ENCODE measurements around the gene RABL2A.
"Not testable (repeated sequence)": the region's sequence is repeated elsewhere in the genome, so short reads cannot be mapped to it uniquely, and the experiment has no call there.

The RABL2A gene

DNA sequence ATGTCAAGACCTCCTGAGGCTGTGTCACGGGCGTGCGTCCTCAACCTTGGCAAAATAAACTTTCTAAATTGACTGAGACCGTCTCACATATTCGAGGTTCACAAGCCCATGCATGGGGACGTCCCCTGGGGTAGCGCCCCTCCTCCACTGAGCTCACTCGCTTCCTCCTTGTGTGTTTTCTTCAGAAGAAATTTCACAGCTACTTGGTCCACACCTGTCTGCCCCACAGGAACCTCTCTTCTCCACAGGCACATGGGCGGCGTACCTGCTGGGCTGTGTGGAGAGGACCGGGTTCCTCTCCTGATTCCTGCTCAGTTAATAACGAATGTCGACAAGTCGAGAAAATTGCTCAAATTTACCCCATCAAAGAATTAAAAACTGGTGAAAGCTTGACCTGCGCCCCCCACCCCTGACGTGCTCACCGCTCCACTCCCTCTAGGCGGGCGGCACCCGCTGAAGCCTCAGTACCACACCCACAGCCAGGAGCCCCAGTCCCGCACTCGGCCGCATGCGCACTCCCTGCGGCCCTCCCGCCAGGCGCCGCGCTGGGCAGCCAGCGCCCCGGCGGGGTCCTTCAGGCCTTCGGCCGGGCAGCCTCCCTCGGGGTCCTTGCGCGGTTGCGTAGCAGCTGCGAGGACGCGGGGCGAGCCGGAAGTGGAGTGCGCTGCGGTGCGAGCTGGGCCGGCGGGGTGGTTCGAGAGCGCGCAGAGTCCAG, at the start of gene RABL2A:
Gene RABL2A (plus strand): TSS at position 651 of the 715 bp plus-strand sequence. CDS start 1,341 bp downstream, outside the sequence.
- DNase-seq: not testable (repeated sequence)

DNA sequence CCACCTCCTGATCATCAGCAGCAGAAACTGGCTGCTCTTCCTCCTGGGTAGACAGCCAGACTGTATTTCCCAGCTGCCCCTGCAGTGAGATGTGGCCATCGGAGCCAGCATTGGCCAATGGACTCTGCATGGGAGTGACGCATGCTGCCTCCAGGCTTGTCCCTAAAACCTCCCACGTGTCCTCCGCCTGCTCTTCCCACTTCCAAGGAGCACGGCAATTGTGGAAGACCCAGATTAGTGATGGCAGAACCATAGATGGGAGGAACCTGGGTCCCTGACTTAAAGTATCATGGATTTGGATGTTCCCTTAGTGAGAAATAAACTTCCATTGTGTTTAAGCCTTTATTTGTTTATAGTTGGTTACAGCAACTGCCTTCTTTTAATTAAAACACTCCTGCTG, 48.6 kb upstream of the RABL2A start:
- not testable (repeated sequence) for DNase-seq

DNA sequence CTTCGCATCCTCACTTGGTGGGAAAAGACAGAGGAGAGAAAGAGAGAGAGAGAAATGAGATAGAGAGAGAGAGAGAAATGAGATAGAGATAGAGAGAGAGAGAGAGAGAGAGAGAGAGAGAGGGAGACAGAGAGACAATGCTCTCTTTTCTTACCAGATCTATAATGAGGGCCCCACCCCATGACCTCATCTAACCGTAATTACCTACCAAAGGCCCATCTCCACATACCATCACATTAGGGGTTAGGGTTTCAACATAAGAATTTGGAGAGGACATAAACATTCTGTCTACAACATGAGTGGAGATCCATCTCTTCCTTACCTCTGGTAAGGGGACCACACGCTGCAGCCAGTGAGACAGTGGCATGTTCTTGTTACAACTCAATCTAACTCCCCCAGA, 44.6 kb upstream of the RABL2A start:
- DNase-seq: not testable (repeated sequence)

DNA sequence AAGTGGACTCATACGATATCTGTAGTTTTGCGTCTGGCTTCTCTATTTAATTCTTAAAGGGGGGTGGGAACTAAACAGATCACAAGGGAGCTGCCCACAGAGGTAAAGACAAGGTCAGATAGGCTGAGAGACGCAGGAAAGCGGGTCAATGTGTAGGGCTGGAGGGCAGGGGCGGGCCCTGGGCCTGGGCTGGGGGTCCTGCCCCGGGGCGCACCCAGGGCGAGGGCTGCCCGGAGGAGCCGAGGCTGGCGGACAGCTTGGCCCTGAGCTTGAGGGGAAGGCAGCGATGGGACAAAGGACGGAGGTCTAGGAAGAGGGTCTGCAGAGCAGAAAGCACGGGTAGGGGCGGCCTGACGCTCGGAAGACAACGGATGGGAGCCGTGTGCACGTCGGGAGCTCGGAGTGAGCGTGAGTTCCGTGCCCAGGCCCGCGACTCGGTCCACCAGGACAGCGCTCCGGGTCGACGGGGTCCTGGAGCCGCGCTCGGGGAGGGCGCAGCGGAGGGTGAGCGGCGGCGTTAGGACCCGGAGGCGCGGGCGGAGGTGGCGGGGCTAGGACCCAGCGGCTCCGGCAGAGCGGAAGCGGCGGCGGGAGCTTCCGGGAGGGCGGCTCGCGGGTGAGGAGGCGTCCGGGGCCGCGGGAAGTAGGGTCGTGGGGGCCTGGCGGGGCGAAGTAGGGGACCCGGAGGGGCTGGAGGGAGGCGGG, 43.4 kb upstream of the RABL2A start:
- DNase-seq: not testable (repeated sequence)

DNA sequence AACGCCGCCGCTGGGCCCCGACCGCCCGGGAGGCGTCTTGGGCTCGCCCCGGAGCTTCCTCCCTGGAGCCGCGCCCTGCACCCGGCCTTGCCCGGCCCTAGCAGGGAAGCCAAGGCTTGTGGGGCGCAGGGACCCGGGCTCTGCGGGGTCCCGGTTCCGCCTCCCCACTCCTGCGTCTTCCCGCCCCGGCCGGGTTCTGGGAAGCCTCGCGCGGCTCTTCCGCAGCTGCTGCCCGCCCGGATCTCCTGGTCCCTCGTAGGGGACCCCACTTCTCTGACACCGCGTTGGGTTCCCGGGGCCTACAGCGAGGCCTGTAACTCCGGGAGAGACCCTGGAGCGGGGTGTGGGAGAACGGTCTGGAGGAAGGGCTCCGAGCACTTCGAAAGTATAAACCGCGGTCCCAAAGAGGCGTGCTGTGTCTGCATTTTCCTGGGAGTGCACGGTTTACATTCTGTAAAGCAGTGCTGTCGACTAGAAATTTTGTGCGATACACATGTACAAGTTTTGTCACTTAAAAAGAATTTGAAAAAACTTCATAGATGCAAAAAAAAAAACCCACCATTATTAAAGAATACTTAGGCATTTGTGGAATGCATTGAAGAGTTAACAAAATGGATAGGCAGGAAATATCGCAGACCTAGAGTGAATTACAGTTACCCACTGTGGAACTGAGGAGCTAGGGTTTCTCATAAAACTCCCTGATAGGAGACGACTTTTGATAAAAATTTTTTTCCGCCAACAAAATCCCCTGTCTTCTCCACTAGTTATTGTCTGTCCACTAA, 42.6 kb upstream of the RABL2A start:
- DNase-seq: not testable (repeated sequence)

DNA sequence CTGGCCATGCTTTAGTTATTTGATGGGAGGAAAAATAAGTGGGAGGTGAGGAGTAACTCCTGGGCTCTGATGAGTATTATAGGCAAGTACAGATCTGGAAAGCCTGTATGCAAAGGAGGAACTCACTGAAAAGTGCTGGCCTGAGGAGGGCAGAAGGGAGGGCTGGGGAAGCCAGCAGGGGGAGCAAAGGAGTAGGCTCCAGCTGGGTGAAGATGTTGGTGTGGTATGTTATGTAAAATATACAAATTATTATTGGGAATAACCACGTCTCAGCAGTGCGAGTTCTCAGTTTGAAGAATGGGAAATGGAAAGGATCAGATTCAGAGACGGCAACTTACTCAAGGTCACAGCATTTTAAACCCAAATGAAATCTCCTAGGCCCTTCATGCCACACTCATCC, 39.9 kb upstream of the RABL2A start:
- not testable (repeated sequence) for DNase-seq

DNA sequence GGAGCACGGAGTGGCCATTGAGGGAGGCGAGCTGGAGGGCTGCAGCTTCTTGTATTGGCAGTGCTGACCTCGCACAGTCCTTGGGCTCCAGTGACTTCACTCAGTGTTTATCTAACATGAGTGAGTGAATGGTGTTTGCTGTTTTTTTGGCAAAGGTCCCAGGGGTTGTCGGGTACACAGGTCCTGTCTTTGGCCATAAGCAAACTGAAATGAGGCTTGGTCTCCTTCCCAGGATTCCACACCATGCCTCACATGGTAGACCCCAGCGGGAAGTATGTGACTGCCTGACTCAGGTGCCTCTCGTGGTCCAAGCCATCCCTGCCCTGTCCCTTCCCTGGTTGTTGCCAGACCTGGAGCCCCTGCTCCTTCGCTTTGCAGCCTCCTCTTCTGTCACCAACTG, 37.5 kb upstream of the RABL2A start:
- not testable (repeated sequence) for DNase-seq

DNA sequence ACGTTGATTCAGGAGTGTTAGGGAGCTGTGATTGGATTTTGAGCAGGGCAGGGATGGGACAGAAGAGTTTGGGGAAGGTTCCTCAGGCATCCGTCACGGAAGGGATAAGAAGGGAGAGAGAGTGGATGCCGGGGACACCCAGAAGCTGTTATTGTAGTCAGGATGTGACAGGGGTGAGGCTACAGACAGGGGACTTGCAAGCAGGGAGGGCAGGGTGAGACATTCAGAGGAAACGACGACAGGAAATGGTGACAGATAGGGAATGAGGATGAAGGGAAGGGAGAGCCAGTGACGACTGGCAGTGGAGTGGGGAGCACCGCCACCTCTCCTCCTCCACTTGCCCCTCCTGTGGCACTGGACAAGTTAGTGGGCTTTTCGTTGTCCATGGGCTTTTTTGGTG, 35.1 kb upstream of the RABL2A start:
- DNase-seq: not testable (repeated sequence)

DNA sequence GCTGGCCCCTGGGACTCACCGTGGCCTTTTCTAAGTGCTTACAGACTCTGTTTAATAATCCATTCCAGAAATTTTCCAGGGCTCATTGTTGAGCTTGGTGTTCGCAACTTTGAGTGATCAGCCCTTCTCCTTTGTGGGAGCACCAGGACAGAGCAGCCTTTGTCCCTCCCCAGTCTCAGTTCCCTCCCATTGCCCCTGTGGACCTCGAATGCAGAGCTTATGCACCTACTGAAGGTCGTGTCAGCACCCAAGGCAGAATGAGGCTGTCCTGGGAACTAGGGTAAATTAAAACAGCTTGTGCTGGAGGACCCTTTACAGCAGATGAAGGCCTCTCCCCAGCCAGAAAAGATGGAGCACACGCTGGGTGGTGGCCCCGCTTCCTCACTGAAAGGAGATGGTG, 33.8 kb upstream of the RABL2A start:
- not testable (repeated sequence) for DNase-seq

DNA sequence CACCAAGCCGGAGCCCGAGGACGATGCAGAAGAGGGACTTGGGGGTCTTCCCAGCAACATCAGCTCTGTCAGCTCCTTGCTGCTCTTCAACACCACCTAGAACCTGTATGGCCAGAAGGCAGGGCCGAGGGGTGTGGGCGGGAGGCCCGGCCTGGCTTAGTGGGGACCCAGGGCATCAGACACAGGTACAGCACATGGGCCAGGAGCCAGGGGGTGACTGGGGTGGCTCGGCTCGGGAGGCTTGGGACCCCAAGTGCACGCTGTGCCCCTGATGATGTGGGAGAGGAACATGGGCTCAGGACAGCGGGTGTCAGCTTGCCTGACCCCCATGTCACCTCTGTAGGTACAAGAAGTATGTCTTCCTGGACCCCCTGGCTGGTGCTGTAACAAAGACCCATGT, 31.3 kb upstream of the RABL2A start:
- not testable (repeated sequence) for DNase-seq

DNA sequence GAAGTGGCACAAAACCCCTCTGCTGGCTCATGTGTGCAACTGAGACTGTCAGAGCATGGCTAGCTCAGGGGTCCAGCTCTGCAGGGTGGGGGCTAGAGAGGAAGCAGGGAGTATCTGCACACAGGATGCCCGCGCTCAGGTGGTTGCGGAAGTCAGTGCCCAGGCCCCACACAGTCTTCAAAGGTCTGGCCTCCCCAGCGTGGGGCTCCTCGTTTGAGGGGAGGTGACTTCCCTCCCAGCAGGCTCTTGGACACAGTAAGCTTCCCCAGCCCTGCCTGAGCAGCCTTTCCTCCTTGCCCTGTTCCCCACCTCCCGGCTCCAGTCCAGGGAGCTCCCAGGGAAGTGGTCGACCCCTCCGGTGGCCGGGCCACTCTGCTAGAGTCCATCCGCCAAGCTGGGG, 29.9 kb upstream of the RABL2A start:
- not testable (repeated sequence) for DNase-seq

DNA sequence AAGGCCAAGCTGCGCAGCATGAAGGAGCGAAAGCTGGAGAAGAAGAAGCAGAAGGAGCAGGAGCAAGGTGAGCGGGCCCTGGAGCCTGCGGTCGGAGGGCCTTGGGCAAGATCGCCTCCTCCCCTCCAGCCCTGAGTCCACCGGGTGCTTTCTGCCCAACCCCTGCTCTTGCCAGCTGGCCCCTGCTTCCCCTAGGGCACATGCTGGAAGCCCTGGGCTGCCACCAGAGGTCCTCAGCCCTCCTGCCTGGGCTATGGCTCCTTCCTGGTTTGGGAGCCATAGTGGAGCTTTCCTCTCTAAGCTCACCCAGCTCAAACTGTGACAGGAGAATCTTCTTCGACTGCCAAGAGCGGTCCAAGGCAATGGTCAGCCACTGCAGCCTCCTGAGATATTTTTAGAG, 29.5 kb upstream of the RABL2A start:
- not testable (repeated sequence) for DNase-seq

DNA sequence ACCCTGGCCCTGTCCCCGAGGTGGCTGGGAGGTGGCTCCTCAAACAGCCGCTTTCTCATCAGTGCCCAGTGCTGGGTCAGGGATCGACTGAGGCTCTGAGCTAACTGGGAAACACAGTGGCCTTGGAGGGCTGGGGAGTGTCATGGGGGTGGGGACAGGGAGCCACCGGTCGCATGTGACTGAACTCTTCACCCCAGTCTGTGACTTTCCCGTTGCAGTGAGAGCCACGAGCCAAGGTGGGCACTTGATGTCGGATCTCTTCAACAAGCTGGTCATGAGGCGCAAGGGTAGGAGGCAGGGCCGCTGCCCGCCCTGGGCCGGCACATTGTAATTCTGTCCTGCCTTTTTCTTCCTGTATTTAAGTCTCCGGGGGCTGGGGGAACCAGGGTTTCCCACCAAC, 28.9 kb upstream of the RABL2A start:
- DNase-seq: not testable (repeated sequence)

DNA sequence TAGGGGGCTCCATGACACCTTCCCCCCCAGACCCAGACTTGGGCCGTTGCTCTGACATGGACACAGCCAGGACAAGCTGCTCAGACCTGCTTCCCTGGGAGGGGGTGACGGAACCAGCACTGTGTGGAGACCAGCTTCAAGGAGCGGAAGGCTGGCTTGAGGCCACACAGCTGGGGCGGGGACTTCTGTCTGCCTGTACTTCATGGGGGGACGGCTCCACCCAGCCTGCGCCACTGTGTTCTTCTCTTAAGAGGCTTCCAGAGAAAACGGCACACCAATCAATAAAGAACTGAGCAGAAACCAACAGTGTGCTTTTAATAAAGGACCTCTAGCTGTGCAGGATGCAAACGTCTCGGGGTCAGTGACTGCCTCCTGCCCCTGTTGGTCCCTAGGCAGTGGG, 28.3 kb upstream of the RABL2A start:
- not testable (repeated sequence) for DNase-seq

DNA sequence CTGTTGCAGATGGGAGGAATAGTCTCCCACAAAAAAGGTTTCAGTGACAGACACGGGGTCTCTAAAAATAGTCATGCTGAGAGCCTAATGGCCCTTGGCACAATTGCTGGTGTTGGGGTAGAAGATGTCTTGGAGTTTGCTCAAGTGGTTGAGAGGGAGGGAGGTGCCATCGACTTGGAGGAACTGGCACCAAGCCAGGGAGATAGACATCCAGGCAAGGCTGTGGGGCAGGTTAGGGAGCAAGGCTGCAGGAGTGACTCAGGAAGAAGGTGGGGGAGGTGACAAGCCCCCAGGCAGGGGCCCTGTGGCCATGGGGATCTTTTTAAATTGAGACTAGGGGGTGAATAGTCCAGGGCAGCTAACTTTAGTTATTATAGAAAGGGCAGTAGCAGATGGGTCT, 27.9 kb upstream of the RABL2A start:
- not testable (repeated sequence) for DNase-seq

DNA sequence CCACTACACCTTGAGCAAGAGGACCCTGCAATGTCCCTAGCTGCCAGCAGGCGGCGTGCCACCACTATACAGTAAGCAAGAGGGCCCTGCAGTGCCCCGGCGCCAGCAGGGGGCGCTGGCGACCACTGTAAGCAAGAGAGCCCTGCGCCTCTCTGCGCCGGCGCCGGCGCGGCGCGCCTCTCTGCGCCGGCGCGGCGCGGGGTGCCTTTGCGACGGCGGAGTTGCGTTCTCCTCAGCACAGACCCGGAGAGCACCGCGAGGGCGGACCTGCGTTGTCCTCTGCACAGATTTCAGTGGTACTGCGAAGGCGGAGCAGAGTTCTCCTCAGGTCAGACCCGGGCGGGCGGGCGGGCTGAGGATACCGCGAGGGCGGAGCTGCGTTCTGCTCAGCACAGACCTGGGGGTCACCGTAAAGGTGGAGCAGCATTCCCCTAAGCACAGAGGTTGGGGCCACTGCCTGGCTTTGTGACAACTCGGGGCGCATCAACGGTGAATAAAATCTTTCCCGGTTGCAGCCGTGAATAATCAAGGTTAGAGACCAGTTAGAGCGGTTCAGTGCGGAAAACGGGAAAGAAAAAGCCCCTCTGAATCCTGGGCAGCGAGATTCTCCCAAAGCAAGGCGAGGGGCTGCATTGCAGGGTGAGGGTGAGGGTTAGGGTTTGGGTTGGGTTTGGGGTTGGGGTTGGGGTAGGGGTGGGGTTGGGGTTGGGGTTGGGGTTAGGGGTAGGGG, 24.9 kb upstream of the RABL2A start:
- not testable (repeated sequence) for DNase-seq

DNA sequence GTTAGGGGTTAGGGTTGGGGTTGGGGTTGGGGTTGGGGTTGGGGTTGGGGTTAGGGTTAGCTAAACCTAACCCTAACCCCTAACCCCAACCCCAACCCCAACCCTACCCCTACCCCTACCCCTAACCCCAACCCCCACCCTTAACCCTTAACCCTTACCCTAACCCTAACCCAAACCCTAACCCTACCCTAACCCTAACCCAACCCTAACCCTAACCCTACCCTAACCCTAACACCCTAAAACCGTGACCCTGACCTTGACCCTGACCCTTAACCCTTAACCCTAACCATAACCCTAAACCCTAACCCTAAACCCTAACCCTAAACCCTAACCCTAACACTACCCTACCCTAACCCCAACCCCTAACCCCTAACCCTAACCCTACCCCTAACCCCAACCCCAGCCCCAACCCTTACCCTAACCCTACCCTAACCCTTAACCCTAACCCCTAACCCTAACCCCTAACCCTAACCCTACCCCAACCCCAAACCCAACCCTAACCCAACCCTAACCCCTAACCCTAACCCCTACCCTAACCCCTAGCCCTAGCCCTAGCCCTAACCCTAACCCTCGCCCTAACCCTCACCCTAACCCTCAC, 24.1 kb upstream of the RABL2A start:
- no peak for DNase-seq

DNA sequence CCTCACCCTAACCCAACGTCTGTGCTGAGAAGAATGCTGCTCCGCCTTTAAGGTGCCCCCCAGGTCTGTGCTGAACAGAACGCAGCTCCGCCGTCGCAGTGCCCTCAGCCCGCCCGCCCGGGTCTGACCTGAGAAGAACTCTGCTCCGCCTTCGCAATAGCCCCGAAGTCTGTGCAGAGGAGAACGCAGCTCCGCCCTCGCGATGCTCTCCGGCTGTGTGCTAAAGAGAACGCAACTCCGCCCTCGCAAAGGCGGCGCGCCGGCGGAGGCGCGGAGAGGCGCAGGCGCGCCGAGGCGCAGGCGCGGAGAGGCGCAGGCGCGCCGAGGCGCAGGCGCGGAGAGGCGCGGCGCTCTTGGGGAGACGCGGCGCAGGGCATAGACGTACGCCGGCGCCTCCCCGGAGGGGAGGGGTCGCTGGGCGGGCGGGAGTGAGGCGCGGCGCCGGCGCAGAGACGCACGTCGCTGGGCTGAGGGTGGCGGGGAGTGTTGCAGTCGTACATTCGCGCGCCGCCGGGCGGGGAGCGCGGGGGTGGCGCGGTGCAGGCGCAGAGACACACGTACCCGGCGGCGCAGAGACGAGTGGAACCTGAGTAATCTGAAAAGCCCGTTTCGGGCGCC, 23.5 kb upstream of the RABL2A start:
- DNase-seq: not testable (repeated sequence)

DNA sequence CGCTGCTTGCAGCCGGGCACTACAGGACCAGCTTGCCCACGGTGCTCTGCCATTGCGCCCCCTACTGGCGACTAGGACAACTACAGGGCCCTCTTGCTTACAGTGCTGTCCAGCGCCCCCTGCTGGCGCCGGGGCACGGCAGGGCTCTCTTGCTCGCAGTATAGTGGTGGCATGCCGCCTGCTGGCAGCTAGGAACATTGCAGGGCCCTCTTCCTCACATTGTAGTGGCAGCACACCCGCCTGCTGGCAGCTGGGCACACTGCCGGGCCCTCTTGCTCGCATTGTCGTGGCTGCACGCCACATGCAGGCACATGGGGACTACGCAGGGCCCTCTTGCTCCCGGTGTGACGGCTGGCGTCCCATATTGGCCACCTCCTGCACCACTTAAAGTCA, 23.0 kb upstream of the RABL2A start:
- DNase-seq: not testable (repeated sequence)

DNA sequence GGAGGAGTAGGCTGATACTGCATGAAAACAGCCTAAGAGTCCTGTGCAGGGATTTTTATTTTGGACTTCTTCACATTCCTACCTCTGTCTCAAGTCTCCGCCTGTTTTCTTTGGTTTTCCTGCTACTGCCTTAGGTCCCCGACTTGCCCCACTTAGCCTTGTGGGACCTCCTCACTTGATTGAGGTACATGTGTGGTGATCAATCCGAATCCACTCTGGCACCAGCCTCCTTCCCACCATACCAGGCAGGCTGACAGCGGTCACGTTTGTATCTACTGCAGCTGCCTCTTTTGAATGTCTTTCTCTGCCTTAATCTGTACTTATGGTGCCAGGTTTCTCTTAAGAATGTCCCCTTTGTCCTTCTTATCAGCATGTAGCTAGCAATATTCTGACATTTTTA, 22.4 kb upstream of the RABL2A start:
- DNase-seq: not testable (repeated sequence)

DNA sequence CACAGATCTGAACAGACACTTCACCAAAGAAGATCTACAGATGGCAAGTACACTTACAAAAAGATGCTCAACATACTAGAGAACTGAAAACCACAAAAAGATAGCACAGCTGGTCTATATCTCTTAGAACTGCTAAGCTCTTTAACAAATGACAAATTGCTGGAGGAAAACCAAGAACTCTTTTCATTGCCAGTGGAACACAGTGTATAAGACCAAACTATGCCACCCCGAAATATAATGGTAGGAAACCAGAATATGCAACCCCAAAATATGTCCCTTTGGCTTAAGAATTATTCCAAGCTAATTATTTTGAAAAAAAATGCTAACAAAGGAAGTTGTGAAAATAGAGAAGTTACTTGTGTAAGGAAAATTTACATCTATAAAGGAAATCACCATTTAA, 21.0 kb upstream of the RABL2A start:
- not testable (repeated sequence) for DNase-seq

DNA sequence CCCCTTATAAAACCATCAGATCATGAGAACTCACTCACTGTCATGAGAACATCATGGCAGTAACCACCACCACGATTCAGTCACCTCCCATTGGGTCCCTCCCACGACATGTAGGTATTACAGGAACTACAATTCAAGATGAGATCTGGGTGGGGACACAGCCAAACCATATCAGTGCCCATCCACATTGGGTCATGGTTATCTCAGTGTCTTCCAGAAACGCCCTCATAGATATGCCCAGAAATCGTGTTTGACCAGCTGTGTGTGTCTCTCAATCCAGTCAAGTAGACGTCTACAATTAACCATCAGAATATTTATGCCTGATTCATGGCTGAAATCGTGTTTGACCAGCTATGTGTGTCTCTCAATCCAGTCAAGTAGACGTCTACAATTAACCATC, 17.2 kb upstream of the RABL2A start:
- not testable (repeated sequence) for DNase-seq
